Thyroid gland (tissue), 4 donors: ENCODE data around the gene MTREX. TPM values are rescaled to one million over a fixed set of nuclear protein-coding genes. Genes with fewer than 3 reads are reported as not detected.

Source experiments
- DNase-seq, 2 donors: peaks; one replicate each; pipeline ENCODE4 v3.0.0-alpha.2; 2019
- H3K27ac ChIP-seq, 3 donors: fragments of 200-600 bp; sonication (generic); 1 replicate in 2 of 3; 2 replicates in 1 of 3; pipeline ENCODE4 v1.5.1; 2016 to 2019; ENCODE audit warnings: mild to moderate bottlenecking in 1 of 3, moderate library complexity in 1 of 3
- H3K27me3 ChIP-seq: fragments of 200-600 bp; sonication (generic); one replicate; pipeline ENCODE4 v1.5.1; 2019
- H3K36me3 ChIP-seq, 2 donors: fragments of 200-600 bp; sonication (generic); one replicate each; pipeline ENCODE4 v1.5.1; 2016 to 2019
- H3K4me1 ChIP-seq, 2 donors: fragments of 200-600 bp; sonication (generic); one replicate each; pipeline ENCODE4 v1.5.1; 2017 to 2019
- H3K4me3 ChIP-seq, 3 donors: fragments of 200-600 bp; sonication (generic); replicated peaks in 1 of 3; 1 replicate in 2 of 3; 2 replicates in 1 of 3; pipeline ENCODE4 v1.5.1; 2016; ENCODE audit warnings: mild to moderate bottlenecking in 1 of 3
- H3K9me3 ChIP-seq: fragments of 200-600 bp; sonication (generic); one replicate; pipeline ENCODE4 v1.5.1; 2017
- POLR2A ChIP-seq, 2 donors: fragments of 450-650 bp; IDR thresholded peaks; one replicate each; pipeline ENCODE4 v1.6.1; 2017; ENCODE audit warnings: antibody characterized with exemption in 2 of 2, mild to moderate bottlenecking in 2 of 2, moderate library complexity in 1 of 2
- WGBS, 2 donors: methylation state at CpG; one replicate each; pipeline ENCODE4 v1.1.5; 2017; 5-methylcytosine and 5-hydroxymethylcytosine counted together
- intact Hi-C: fragments of 100-400 bp; cut with DNase I; formaldehyde crosslinking; loops from one replicate; pipeline ENCODE4 v1.15.1; 2023
- total RNA-seq, 4 donors: library from RNA; depleted of rRNA; stranded (reverse); fragments of >200 nt; gene quantifications; one replicate each; pipeline ENCODE4 v1.2.3, GENCODE V29; 2016
- TF ChIP-seq, protein P1 (sequence below), 6 experiments: fragments of 200-600 bp in 3 of 6; fragments of 450-650 bp in 3 of 6; sonication (generic) in 3 of 6; IDR thresholded peaks; one replicate each; pipeline ENCODE4 v1.5.1; 2016 to 2019; ENCODE audit warnings: antibody characterized with exemption in 6 of 6, mild to moderate bottlenecking in 2 of 6, inconsistent platforms in 1 of 6, moderate library complexity in 1 of 6

MTREX gene
- total RNA-seq, 4 donors from 2014 or later = 86.3 to 94.4 (median 92.6) TPM

- H3K27me3 ChIP-seq = no peaks in the 10 kb centered on the region
- no peak overlapping the region for H3K4me3 ChIP-seq
- DNase-seq = no peak
- WGBS, 2 donors = 79 to 83% methylated on average over 6 of the region's 6 CpGs
- intact Hi-C loops = loop anchor here (10.0 kb wide), 2 partner anchors 80 to 130 kb away; partner anchors contain the start of genes CDC20B and MCIDAS
- no peaks in the 10 kb centered on the region for H3K9me3 ChIP-seq
- peaks cover 0 to 3% of the 10 kb centered on the region in 2 donors for H3K36me3 ChIP-seq
- H3K27ac ChIP-seq = peak overlapping the region in 2 of 3 donors; percentile 72 to 93
- TF ChIP-seq, protein P1, sequence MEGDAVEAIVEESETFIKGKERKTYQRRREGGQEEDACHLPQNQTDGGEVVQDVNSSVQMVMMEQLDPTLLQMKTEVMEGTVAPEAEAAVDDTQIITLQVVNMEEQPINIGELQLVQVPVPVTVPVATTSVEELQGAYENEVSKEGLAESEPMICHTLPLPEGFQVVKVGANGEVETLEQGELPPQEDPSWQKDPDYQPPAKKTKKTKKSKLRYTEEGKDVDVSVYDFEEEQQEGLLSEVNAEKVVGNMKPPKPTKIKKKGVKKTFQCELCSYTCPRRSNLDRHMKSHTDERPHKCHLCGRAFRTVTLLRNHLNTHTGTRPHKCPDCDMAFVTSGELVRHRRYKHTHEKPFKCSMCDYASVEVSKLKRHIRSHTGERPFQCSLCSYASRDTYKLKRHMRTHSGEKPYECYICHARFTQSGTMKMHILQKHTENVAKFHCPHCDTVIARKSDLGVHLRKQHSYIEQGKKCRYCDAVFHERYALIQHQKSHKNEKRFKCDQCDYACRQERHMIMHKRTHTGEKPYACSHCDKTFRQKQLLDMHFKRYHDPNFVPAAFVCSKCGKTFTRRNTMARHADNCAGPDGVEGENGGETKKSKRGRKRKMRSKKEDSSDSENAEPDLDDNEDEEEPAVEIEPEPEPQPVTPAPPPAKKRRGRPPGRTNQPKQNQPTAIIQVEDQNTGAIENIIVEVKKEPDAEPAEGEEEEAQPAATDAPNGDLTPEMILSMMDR (IDR thresholded peaks at IDR 0.05) = no peak
- TF ChIP-seq POLR2A (IDR thresholded peaks at IDR 0.05) = no peak
- H3K4me1 ChIP-seq = peaks cover 39 to 44% of the 10 kb centered on the region in 2 donors
These were observed 3.2 kb upstream of the MTREX start for GRCh38 chr5:55304584-55304983.

GRCh38 chr5:55305345-55305744 is 2.4 kb upstream of the MTREX start:
- Histone ChIP-seq H3K36me3 (peaks cover 0 to 3% of the 10 kb centered on the region in 2 donors), H3K27me3 (no peaks in the 10 kb centered on the region), H3K9me3 (no peaks in the 10 kb centered on the region), H3K27ac (no peak overlapping the region), H3K4me1 (peaks cover 39 to 47% of the 10 kb centered on the region in 2 donors), H3K4me3 (no peak overlapping the region)
- TF ChIP-seq, protein P1 (IDR thresholded peaks at IDR 0.05) = no peak
- TF ChIP-seq POLR2A (IDR thresholded peaks at IDR 0.05) = no peak
- 70 to 75% methylated on average over 4 of the region's 4 CpGs for WGBS, 2 donors
- no peak for DNase-seq
- intact Hi-C loops = loop anchor here (10.0 kb wide), 2 partner anchors 81 to 131 kb away; partner anchors contain the start of genes CDC20B and MCIDAS

DNA sequence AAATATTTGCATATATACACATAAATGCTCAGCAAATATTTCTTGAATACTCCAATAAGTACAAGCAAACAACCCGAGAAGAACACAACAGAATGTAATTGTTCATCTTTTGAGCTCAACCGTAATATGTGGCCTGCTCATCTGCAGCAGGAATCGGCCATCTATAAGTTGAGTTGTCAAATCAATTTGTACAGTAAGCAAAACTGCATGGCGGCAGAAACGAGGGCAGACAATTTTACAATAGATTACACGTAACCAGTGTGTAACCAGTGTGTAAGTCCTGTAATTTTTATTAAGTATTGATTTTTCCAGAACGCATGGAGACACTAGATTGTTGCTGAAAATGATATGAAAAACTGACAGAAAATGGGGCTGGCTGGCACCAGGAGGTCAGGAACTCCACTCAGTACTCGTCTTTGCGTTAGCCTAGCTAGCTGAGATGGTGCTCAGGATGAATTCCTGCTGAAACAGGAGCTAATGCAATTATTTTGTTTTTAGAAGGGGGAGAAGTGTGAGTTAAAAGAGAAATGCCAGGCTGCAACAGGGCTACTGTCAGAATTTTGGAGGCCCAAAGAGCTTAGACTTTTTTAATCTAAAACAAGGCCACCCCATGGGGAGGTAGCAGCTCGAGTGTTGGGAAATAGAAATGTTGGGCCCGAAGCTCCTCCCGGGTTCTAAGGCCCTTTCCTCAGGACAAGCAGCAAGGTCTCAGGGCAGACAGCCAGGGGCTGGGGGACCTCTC is 977 bp upstream of the MTREX start:
- intact Hi-C loops = loop anchor here (10.0 kb wide), 2 partner anchors 82 to 132 kb away; partner anchors contain the start of genes CDC20B and MCIDAS
- whole genome bisulfite sequencing, 2 donors = 5 to 6% methylated on average over 12 of the region's 12 CpGs
- TF ChIP-seq, protein P1 (IDR thresholded peaks at IDR 0.05) = no peak
- no peak for TF ChIP-seq POLR2A (IDR thresholded peaks at IDR 0.05)
- DNase-seq = peak in 1 of 2 donors; percentile 5
- no peaks in the 10 kb centered on the region for H3K27me3 ChIP-seq
- H3K4me1 ChIP-seq = peaks cover 44 to 56% of the 10 kb centered on the region in 2 donors
- peak overlapping the region; percentile 41 to 87 (median 52) for H3K4me3 ChIP-seq
- no peaks in the 10 kb centered on the region for H3K36me3 ChIP-seq
- no peaks in the 10 kb centered on the region for H3K9me3 ChIP-seq
- H3K27ac ChIP-seq = peak overlapping the region; percentile 91 to 95 (median 95)

- peaks cover 44 to 53% of the 10 kb centered on the region in 2 donors for H3K4me1 ChIP-seq
- H3K9me3 ChIP-seq = no peaks in the 10 kb centered on the region
- peak; percentile 3 to 12 for DNase-seq
- peak overlapping the region; percentile 91 to 95 (median 95) for H3K27ac ChIP-seq
- no peaks in the 10 kb centered on the region for H3K36me3 ChIP-seq
- 0 to 1% methylated on average over 13 of the region's 13 CpGs for WGBS, 2 donors
- TF ChIP-seq POLR2A (IDR thresholded peaks at IDR 0.05) = no peak
- TF ChIP-seq, protein P1 (IDR thresholded peaks at IDR 0.05) = no peak
- peak overlapping the region; percentile 41 to 87 (median 52) for H3K4me3 ChIP-seq
- H3K27me3 ChIP-seq = no peaks in the 10 kb centered on the region
- intact Hi-C loops = loop anchor here (10.0 kb wide), 2 partner anchors 84 to 134 kb away; partner anchors contain the start of genes CDC20B and MCIDAS
These were observed 556 bp downstream of the MTREX start for GRCh38 chr5:55308254-55308836.
